HG02870 (cell line): ENCODE measurements around the gene ERN1.
A peak's percentile ranks its signal among the peaks of the same experiment; 100 is the strongest.

Source experiments
- ATAC-seq: cut with Tn5 transposase; IDR thresholded peaks from one replicate; pipeline ENCODE4 v1.9.1; 2021; ENCODE audit warnings: mild to moderate bottlenecking, moderate library complexity; ENCODE audit not compliant: unreplicated experiment

ERN1 gene

DNA sequence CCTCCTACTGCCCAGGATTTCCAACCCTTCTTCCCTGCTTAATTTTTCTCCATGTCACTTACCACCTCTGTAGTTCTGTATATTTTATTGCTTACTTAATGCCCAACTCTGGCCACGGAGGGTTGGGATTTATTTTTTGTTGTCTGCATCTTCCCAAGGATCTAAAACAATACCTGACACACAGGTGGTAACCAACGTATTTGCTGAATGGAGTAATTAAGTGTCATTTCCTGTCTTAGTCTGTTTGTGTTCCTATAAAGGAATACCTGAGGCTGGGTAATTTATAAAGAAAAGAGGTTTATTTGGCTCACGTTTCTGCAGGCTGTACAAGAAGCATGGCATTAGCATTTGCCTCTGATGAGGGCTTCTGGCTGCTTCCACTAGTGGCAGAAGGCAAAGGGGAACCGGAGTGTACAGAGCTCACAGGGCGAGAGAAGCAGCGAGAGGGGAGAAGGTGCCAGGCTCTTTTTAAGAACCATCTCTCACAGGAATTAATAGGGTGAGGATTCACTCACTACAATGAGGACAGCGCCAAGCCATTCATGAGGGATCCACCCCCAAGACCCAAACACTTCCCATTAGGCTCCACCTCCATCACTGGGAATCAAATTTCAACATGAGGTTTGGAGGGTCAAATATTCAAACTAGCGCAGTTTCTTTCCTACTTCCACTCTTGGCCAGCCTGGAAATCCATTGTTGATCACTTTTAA is 44.8 kb downstream of the ERN1 start:
- no peak for ATAC-seq

GRCh38 chr17:64084086-64084939 is 45.6 kb downstream of the ERN1 start:
- ATAC-seq = no peak

DNA sequence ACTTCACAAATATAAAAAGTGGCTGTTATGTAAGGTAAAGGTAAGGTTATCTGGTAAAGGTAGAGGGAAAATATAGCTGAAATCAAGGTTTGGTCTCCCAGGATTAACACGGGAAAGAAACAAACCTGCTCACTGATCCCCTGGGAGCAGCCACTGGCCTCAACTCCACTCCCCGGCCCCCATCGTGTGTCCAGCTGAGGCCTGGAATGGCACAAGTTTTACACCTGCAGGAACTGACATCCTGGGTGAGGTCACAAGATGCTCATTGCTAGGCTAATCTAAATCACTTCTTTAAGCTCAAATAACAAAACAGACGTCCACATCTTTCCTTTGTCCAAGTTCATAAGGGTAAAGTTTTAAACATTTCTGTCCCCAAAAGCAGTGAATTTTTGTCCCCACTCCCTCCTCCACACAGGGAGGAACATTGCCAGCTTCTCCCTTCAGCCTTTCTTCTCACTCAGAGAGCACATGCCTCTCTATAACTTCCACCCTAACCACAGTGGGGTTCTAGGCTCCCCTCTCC is 46.3 kb downstream of the ERN1 start:
- no peak for ATAC-seq

DNA sequence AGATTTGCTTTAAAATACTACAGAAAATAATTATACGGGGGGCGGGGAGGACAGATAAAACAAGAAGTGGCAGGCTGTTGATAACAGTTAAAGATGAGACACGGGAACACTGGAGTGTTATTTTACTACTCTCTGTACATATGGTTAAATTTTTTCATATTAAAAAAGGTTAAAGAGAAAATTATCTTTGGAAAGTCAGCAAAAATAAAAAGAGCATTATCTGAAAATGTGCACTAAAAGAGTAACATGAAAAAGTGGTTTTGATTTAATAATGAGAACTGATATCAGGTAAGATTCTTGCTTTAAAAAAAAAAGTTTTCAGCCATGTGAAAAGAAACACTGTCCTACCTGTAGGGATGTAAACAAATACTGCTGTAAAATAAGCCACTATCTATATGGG is 46.9 kb downstream of the ERN1 start:
- ATAC-seq = no peak

GRCh38 chr17:64081802-64082799 is 47.8 kb downstream of the ERN1 start:
- no peak for ATAC-seq

- no peak for ATAC-seq
Observed at GRCh38 chr17:64080174-64080618, 49.7 kb downstream of the ERN1 start.

GRCh38 chr17:64077379-64077778 is 52.6 kb downstream of the ERN1 start:
- ATAC-seq = no peak

- no peak for ATAC-seq
Observed at GRCh38 chr17:64075913-64076312, 54.0 kb downstream of the ERN1 start.

DNA sequence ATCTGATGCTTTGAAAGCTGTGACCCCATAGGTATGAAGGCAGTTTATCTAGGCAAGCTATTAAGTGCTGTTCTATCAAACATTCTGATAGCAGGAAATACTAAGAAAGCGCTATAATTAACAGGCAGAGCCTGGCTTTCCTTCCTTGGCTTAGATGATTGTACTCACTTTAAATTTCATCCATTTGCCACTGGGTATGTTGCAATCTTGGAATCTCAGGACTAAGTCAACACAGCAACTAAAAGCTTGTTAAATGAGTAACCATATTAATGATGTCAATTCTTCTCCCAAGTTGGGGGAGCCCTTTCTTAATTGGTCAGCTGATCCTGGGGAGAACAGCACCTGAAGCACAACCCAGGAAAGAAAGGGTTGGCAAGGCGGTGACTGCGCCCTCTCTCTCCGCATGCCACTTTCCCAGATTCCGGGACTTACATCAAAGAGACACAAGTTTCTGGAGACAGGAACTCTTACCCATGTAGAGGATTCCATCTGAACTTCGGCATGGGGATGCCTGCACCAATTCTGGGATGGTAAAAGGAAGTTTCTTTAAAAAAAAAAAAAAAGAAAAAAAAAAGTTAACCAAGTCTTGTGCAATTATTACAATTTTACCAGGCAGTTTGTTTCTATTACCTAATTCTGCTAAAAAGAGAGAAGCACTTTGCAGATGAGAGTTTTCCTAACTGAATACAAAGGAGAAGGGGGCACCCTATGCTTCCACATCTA is 55.1 kb downstream of the ERN1 start:
- ATAC-seq = peak; percentile 12

- peak; percentile 75 for ATAC-seq
Observed at GRCh38 chr17:64073771-64074703, 55.9 kb downstream of the ERN1 start.

DNA sequence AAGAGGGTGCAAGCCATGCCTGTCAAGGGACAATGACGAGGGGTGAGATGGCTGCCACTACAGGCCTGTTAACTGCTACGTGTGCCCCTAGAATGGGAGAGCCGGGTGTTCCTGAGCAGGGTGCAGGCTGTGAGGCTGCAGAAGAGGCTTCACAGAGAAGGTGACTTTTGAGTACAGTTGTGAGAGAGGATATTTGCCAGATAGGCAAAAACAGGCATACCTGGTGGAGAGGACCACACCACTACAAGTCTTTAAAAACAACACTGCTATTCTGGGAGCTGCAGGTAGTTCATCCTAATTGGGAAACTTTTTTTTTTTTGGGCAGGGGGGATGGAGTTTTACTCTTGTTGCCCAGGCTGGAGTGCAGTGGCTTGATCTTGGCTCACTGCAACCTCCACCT is 58.8 kb downstream of the ERN1 start:
- ATAC-seq = no peak

DNA sequence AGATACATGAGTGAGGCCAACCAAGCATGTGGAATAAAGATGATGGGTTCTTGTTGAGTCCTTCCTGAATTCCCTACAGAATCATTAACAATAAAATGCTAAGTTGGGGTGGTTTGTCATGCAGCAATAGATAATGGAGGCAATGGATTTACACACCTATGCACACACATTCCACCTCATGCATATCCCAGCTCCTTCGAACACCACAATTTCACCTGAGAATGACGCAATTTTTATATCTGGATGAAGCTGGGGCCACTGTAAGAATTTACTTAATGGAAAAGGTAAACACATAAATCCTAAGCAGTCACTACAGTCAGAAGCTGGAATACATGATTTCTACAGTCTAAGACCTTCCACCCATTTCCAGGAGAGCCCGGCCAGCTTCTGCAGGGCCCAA is 59.7 kb downstream of the ERN1 start:
- no peak for ATAC-seq

GRCh38 chr17:64069143-64069542 is 60.8 kb downstream of the ERN1 start:
- no peak for ATAC-seq

- ATAC-seq = no peak
Observed at GRCh38 chr17:64067657-64068056, 62.3 kb downstream of the ERN1 start.

GRCh38 chr17:64066716-64067115 is 63.2 kb downstream of the ERN1 start:
- ATAC-seq = no peak

GRCh38 chr17:64065161-64065560 is 64.8 kb downstream of the ERN1 start:
- ATAC-seq = no peak

DNA sequence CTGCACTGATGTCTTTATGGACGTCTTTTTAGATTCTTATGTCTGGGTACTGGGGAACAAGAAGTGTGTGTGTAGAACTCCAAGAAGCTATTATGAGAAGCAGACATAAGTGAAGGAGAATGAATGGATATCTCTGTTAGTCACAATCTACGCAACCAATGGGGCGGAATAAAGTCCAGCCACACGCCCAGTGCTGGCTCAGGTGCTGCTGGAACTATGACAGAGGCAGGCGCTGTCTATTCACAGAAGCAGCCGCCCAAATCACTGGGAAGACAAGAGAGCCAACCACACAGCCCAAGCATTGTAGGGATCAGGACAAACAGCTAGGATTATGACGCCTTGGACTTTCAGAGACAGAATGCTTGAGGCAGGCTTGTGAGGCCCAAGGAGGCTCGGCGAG is 65.6 kb downstream of the ERN1 start:
- no peak for ATAC-seq

GRCh38 chr17:64063766-64064224 is 66.1 kb downstream of the ERN1 start:
- ATAC-seq = no peak

- no peak for ATAC-seq
Observed at GRCh38 chr17:64063088-64063487, 66.9 kb downstream of the ERN1 start.
